Suprapubic skin (tissue), 4 donors: ENCODE data around the gene GRIA4. TPM values are rescaled to one million over a fixed set of nuclear protein-coding genes. Genes with fewer than 3 reads are reported as not detected.

Experiments
- DNase-seq, 2 donors: peaks; one replicate each; pipeline ENCODE4 v3.0.0-alpha.2; 2019; ENCODE audit warnings: low spot score in 2 of 2
- H3K27ac ChIP-seq: fragments of 200-600 bp; sonication (generic); one replicate; pipeline ENCODE4 v1.5.1; 2019
- H3K27me3 ChIP-seq: fragments of 200-600 bp; sonication (generic); one replicate; pipeline ENCODE4 v1.5.1; 2019
- H3K36me3 ChIP-seq: fragments of 200-600 bp; sonication (generic); one replicate; pipeline ENCODE4 v1.5.1; 2019
- H3K4me1 ChIP-seq: fragments of 200-600 bp; sonication (generic); one replicate; pipeline ENCODE4 v1.5.1; 2019
- H3K4me3 ChIP-seq: fragments of 200-600 bp; sonication (generic); one replicate; pipeline ENCODE4 v1.5.1; 2019; ENCODE audit warnings: mild to moderate bottlenecking
- H3K9me3 ChIP-seq: fragments of 200-600 bp; sonication (generic); one replicate; pipeline ENCODE4 v1.5.1; 2019
- CTCF ChIP-seq, 2 donors: fragments of 200-600 bp in 1 of 2; fragments of 450-650 bp in 1 of 2; sonication (generic) in 1 of 2; IDR thresholded peaks; one replicate each; pipeline ENCODE4 v1.5.1; 2016 to 2019; ENCODE audit warnings: antibody characterized with exemption in 2 of 2, mild to moderate bottlenecking in 1 of 2, moderate library complexity in 1 of 2
- EP300 ChIP-seq: sonication (generic); formaldehyde crosslinking; IDR thresholded peaks from one replicate; pipeline ENCODE4 v1.6.1; 2017; ENCODE audit warnings: antibody characterized with exemption
- POLR2A ChIP-seq, 2 donors: fragments of 450-650 bp; IDR thresholded peaks; one replicate each; pipeline ENCODE4 v1.6.1; 2017; ENCODE audit warnings: antibody characterized with exemption in 2 of 2, mild to moderate bottlenecking in 2 of 2, moderate library complexity in 2 of 2
- POLR2AphosphoS5 ChIP-seq, 3 donors: sonication (generic); formaldehyde crosslinking; IDR thresholded peaks; one replicate each; pipeline ENCODE4 v1.6.1; 2017; ENCODE audit warnings: antibody characterized with exemption in 3 of 3
- WGBS: methylation state at CpG from one replicate; pipeline ENCODE4 v1.1.5; 2018; 5-methylcytosine and 5-hydroxymethylcytosine counted together
- total RNA-seq, 4 donors: library from RNA; depleted of rRNA; stranded (reverse); fragments of >200 nt; gene quantifications; one replicate each; pipeline ENCODE4 v1.1.0, GENCODE V29; 2016

GRIA4 gene
- total RNA-seq, 4 donors from 2014 or later = 1.1 to 2.3 (median 1.8) TPM

GRCh38 chr11:106012744-106013143 is 402.9 kb downstream of the GRIA4 start:
- 63% methylated on average over 3 of the region's 3 CpGs for WGBS
- no peak overlapping the region for H3K27ac ChIP-seq
- H3K4me3 ChIP-seq = no peak overlapping the region
- H3K9me3 ChIP-seq = no peaks in the 10 kb centered on the region
- TF ChIP-seq CTCF (IDR thresholded peaks at IDR 0.05) = no peak
- TF ChIP-seq POLR2A (IDR thresholded peaks at IDR 0.05) = no peak
- TF ChIP-seq POLR2AphosphoS5 (IDR thresholded peaks at IDR 0.05) = no peak
- TF ChIP-seq EP300 = no peak
- DNase-seq = no peak
- H3K36me3 ChIP-seq = peaks cover 31% of the 10 kb centered on the region
- no peaks in the 10 kb centered on the region for H3K27me3 ChIP-seq
- peaks cover 6% of the 10 kb centered on the region for H3K4me1 ChIP-seq

GRCh38 chr11:106014035-106014434 is 404.2 kb downstream of the GRIA4 start:
- Histone ChIP-seq H3K9me3 (no peaks in the 10 kb centered on the region), H3K4me3 (no peak overlapping the region), H3K4me1 (peaks cover 8% of the 10 kb centered on the region), H3K36me3 (peaks cover 21% of the 10 kb centered on the region), H3K27ac (no peak overlapping the region), H3K27me3 (no peaks in the 10 kb centered on the region)
- no peak for DNase-seq
- TF ChIP-seq POLR2A (IDR thresholded peaks at IDR 0.05) = no peak
- no peak for TF ChIP-seq CTCF (IDR thresholded peaks at IDR 0.05)
- no peak for TF ChIP-seq EP300
- no peak for TF ChIP-seq POLR2AphosphoS5 (IDR thresholded peaks at IDR 0.05)
- 92% methylated on average over 2 of the region's 2 CpGs for WGBS

- peaks cover 15% of the 10 kb centered on the region for H3K36me3 ChIP-seq
- H3K27ac ChIP-seq = no peak overlapping the region
- peaks cover 8% of the 10 kb centered on the region for H3K4me1 ChIP-seq
- no peak for DNase-seq
- H3K4me3 ChIP-seq = no peak overlapping the region
- 86% methylated on average over 2 of the region's 2 CpGs for WGBS
- H3K9me3 ChIP-seq = no peaks in the 10 kb centered on the region
- TF ChIP-seq EP300 (no peak), POLR2AphosphoS5 (IDR thresholded peaks at IDR 0.05) (no peak), POLR2A (IDR thresholded peaks at IDR 0.05) (no peak), CTCF (IDR thresholded peaks at IDR 0.05) (no peak)
- H3K27me3 ChIP-seq = no peaks in the 10 kb centered on the region
Measured at GRCh38 chr11:106014620-106015019, 404.7 kb downstream of the GRIA4 start.

GRCh38 chr11:106015066-106015465 is 405.2 kb downstream of the GRIA4 start:
- WGBS = 80% methylated on average over 2 of the region's 2 CpGs
- no peaks in the 10 kb centered on the region for H3K9me3 ChIP-seq
- H3K36me3 ChIP-seq = peaks cover 10% of the 10 kb centered on the region
- no peak for DNase-seq
- H3K4me3 ChIP-seq = no peak overlapping the region
- H3K27me3 ChIP-seq = no peaks in the 10 kb centered on the region
- no peak overlapping the region for H3K27ac ChIP-seq
- H3K4me1 ChIP-seq = peaks cover 11% of the 10 kb centered on the region
- no peak for TF ChIP-seq CTCF (IDR thresholded peaks at IDR 0.05)
- no peak for TF ChIP-seq POLR2AphosphoS5 (IDR thresholded peaks at IDR 0.05)
- no peak for TF ChIP-seq EP300
- no peak for TF ChIP-seq POLR2A (IDR thresholded peaks at IDR 0.05)

- H3K27me3 ChIP-seq = no peaks in the 10 kb centered on the region
- no peak for DNase-seq
- no peak overlapping the region for H3K27ac ChIP-seq
- H3K9me3 ChIP-seq = no peaks in the 10 kb centered on the region
- no peaks in the 10 kb centered on the region for H3K36me3 ChIP-seq
- TF ChIP-seq CTCF (IDR thresholded peaks at IDR 0.05) (no peak), POLR2AphosphoS5 (IDR thresholded peaks at IDR 0.05) (no peak), EP300 (no peak), POLR2A (IDR thresholded peaks at IDR 0.05) (no peak)
- 83% methylated on average over 2 of the region's 2 CpGs for WGBS
- no peak overlapping the region for H3K4me3 ChIP-seq
- H3K4me1 ChIP-seq = peaks cover 26% of the 10 kb centered on the region
Measured at GRCh38 chr11:106017093-106017492, 407.2 kb downstream of the GRIA4 start.
